GM12872 (cell line): ENCODE results near the gene ZNRF3.

Experiments
- TF ChIP-seq, protein P1 (sequence below): IDR thresholded peaks from 3 replicates; pipeline ENCODE4 v1.5.1; 2011; ENCODE audit warnings: low read depth, mild to moderate bottlenecking, low read length, moderate library complexity; ENCODE audit not compliant: insufficient read depth

ZNRF3 gene

DNA sequence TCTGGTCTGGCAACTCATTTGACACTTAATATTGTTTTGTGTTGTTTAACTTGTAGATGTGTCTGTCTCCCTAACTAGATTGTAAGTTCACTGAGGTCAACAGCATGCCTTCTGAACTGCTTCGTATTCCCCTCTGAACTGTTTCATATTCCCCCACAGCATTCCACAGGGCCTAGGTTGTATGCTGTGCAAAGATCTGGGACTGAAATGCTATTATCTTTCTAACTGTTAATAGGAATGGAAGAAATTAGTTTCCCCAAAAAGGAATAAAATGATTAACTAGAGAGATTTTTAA, 38.2 kb downstream of the ZNRF3 start:
- TF ChIP-seq, protein P1, sequence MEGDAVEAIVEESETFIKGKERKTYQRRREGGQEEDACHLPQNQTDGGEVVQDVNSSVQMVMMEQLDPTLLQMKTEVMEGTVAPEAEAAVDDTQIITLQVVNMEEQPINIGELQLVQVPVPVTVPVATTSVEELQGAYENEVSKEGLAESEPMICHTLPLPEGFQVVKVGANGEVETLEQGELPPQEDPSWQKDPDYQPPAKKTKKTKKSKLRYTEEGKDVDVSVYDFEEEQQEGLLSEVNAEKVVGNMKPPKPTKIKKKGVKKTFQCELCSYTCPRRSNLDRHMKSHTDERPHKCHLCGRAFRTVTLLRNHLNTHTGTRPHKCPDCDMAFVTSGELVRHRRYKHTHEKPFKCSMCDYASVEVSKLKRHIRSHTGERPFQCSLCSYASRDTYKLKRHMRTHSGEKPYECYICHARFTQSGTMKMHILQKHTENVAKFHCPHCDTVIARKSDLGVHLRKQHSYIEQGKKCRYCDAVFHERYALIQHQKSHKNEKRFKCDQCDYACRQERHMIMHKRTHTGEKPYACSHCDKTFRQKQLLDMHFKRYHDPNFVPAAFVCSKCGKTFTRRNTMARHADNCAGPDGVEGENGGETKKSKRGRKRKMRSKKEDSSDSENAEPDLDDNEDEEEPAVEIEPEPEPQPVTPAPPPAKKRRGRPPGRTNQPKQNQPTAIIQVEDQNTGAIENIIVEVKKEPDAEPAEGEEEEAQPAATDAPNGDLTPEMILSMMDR, result no peak

DNA sequence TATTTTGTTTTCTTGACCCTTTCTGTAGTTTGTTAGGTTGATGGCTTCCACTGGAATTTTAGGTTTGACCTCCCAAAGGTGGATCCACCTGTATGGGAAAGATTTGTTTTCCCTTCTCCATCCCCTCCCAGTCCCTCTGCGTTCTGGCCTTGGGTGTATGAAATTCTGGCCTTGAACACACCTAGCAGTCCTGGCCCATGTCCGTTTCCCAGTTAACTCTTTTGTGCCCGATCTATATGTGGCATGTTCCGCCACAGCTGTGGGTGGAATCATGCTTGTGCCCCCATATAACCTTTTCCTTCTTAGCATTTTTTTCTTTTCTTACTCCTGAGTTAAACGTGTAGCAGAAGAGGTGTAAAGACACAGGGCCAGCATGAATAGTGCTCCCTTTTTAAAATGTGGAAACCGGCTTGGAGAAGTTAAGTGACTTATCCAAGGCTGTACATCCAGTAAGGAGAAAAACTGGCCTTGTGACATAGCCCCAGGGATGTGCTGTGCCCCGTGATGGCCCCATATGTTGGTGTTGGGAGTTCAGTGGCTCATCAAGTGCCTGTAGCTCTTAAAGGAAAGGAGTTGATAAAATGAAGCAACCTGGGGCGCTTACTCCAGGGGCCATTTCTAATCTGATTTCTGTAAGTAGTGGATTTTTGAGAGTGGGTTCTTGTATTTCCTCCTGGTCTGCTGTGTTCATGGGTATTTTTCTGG, 39.3 kb downstream of the ZNRF3 start:
- TF ChIP-seq, protein P1, result no peak

DNA sequence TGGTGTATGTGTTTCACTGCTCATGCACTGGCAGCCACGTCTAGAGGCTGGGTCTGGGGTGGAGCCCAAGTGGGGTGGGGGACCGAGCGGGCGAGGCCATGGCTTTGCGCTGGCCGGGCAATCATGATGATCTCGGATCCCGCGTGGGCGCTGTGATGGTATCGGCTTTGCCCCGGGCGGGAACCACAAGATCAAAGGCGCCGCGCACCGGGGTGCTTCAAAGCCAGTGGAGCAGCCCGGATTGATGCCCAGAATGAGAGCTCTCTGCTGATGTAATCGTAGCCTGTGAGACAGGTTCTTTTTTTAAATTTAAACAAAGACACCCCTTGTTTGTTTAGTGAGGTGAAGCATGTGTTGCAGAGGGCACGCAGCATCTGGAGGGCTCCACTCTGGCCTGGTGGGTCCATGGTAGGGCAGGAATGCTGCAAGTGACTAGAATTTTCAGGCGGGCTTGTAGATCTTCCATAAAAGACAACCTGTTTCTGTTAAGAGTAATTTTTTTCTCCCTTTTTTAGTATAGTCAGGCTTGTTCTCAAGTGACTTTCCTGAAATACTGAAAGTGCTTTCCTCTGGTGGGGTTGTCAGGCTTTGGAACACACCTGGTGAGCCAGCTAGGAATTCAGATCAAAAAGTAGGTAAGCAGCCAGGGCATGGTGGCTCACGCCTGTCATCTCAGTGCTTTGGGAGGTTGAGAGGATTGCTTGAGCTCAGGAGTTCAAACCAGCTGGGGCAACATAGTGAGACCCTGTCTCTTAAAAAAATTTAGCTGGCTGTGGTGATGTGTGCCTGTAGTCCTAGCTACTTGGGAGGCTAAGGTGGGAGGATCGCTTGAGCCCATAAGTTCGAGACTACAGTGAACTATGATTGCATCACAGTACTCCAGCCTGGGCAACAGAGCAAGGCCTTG, 40.7 kb downstream of the ZNRF3 start:
- TF ChIP-seq, protein P1, result no peak

DNA sequence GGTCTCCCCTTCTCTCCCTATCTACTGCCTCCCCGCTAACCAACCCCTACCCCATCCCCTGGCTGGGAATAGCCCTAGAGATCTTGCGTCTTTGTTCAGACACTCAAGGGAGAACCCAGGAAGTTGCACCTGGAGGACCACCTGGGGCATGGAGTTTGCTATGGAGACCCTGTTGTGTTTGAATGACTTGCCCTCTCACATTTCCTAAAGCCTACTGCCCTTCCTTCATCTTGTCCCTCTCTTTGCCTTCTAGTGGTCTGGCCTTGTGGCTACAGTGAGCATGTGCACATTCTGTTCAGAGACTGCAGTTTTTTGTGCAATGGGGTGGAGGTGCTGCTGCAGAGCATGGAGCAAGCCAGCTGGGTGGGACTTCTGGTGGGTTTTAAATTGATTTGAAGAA, 42.5 kb downstream of the ZNRF3 start:
- TF ChIP-seq, protein P1, result no peak

DNA sequence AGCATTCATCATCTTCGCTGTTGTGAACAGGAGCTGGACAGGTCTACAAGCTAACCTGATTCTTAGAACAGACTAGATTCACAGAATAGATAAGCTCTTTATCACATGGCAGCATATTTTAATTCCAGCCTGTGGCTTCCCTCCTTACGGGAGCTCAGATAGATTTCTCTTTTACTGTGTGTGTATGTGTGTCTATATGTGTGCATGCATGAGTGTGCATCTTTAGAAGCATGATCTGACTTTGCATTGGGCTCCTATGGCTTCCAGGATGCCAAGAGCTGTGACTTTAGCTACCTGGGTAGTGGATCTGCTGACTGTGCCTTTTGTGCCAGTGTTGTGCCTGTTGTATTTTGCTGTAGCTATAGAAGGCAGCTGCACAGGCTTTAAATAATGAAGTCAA, 44.3 kb downstream of the ZNRF3 start:
- TF ChIP-seq, protein P1, result no peak

DNA sequence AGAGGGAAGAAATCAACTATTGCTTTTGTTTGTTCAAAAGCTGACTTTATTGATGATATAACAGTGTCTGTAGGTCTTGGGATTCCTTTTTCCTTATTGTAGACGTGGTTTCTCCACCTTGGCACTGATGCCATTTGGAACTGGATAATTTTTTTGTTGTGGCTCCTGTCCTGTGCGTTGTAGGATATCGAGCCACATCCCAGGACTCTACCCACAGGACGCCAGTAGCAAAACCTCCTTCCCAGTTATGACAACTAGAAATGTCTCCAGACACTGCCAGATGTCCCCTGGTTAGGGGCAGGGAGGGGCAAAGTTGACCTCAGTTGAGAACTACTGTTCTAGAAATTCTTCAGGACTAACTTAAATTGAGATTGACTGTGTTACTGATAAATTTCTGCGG, 45.8 kb downstream of the ZNRF3 start:
- TF ChIP-seq, protein P1, result no peak

DNA sequence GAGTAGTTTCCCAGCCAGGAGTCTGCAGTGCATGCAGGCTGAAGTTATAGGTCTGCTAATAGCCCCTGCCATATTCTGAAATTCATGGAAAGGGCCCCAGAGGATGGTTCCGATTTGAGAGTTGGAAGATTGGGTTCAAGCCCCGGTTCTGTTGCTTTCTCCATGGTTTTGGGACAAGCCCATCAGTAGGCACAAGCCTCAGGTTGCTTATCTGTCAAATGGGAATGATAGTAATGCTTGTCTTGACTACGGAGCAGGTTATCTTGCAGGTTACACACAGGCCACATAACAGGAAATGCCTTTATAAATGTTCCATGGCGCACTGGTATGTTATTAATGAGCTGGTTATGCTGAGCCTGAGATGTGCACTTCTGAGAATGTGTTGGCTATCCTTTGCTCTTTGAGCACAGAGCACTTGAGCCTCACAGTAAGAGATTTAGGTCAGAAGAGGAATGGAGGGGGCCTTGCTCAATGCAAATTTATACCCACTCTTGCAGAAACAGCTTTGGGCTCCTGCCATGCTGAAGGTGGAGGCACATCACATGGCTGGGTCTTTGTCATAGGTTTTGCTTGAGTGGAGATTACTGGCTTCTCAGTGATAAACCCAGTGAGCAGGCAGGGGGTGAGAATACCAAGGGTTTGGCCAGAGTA, 47.1 kb downstream of the ZNRF3 start:
- TF ChIP-seq, protein P1, result no peak
